Stimulated activated naive CD4-positive, alpha-beta T cell treated with Interleukin-2 at 50 U/mL for 16 hours (primary cell): Measurements from ENCODE around the gene UQCRH.
A peak's percentile ranks its signal among the peaks of the same experiment; 100 is the strongest.
"Not testable (repeated sequence)": the region's sequence is repeated elsewhere in the genome, so short reads cannot be mapped to it uniquely, and the experiment has no call there.

Experiments used
- DNase-seq: peaks from one replicate; lab custom pipeline; 2025; lab: John Stamatoyannopoulos, UW

The UQCRH gene

GRCh38 chr1:46300673-46301405 lies 2.7 kb upstream of the UQCRH start:
- no peak for DNase-seq

- DNase-seq, result no peak
Observed at GRCh38 chr1:46301406-46301807, 2.1 kb upstream of the UQCRH start.

- DNase-seq, result peak; percentile 35
Observed at GRCh38 chr1:46301808-46302640, 1.5 kb upstream of the UQCRH start.

- no peak for DNase-seq
Observed at GRCh38 chr1:46302641-46303037, 859 bp upstream of the UQCRH start.

GRCh38 chr1:46303872-46304326 lies 401 bp downstream of the UQCRH start:
- DNase-seq, result no peak

GRCh38 chr1:46306159-46306530 lies 2.6 kb downstream of the UQCRH start:
- no peak for DNase-seq

GRCh38 chr1:46309401-46310159 lies 6.1 kb downstream of the UQCRH start:
- DNase-seq, result no peak

GRCh38 chr1:46310321-46310720 lies 6.8 kb downstream of the UQCRH start:
- no peak for DNase-seq

GRCh38 chr1:46315669-46316403 lies 12.3 kb downstream of the UQCRH start:
- DNase-seq, result no peak

- no peak for DNase-seq
Observed at GRCh38 chr1:46317323-46317722, 13.8 kb downstream of the UQCRH start.

- not testable (repeated sequence) for DNase-seq
Observed at GRCh38 chr1:46319301-46319700, 15.8 kb downstream of the UQCRH start.

GRCh38 chr1:46319960-46320914 lies 16.7 kb downstream of the UQCRH start:
- DNase-seq, result not testable (repeated sequence)

- not testable (repeated sequence) for DNase-seq
Observed at GRCh38 chr1:46322191-46322590, 18.7 kb downstream of the UQCRH start.

- not testable (repeated sequence) for DNase-seq
Observed at GRCh38 chr1:46325285-46326076, 22.0 kb downstream of the UQCRH start.

GRCh38 chr1:46328182-46328581 lies 24.7 kb downstream of the UQCRH start:
- DNase-seq, result not testable (repeated sequence)

- DNase-seq, result not testable (repeated sequence)
Observed at GRCh38 chr1:46329807-46330206, 26.3 kb downstream of the UQCRH start.

GRCh38 chr1:46330381-46330780 lies 26.9 kb downstream of the UQCRH start:
- not testable (repeated sequence) for DNase-seq

GRCh38 chr1:46331786-46332540 lies 28.5 kb downstream of the UQCRH start:
- not testable (repeated sequence) for DNase-seq
